Muscle of leg (tissue), 11 donors: ENCODE data around the gene NFASC. TPM values are rescaled to one million over a fixed set of nuclear protein-coding genes. Genes with fewer than 3 reads are reported as not detected.

ENCODE experiments used
- DNase-seq: peaks from one replicate; pipeline ENCODE4 v3.0.0; 2013
- H3K27ac ChIP-seq: one replicate; pipeline ENCODE4 v1.5.1; 2013; ENCODE audit warnings: mild to moderate bottlenecking, low read length, control low read depth
- H3K27me3 ChIP-seq: one replicate; pipeline ENCODE4 v1.6.1; 2013; ENCODE audit warnings: low read length; ENCODE audit not compliant: control insufficient read depth, insufficient read depth
- H3K36me3 ChIP-seq: one replicate; pipeline ENCODE4 v1.6.1; 2013; ENCODE audit warnings: low read length; ENCODE audit not compliant: control insufficient read depth, insufficient read depth
- H3K4me1 ChIP-seq: one replicate; pipeline ENCODE4 v1.6.1; 2013; ENCODE audit warnings: low read length; ENCODE audit not compliant: control insufficient read depth, insufficient read depth
- H3K4me3 ChIP-seq: one replicate; pipeline ENCODE4 v1.5.1; 2013; ENCODE audit warnings: low read length, control low read depth
- H3K9me3 ChIP-seq: replicated peaks from 2 replicates; pipeline ENCODE4 v1.6.1; 2013; ENCODE audit warnings: low read depth, low read length; ENCODE audit not compliant: control insufficient read depth
- WGBS: methylation state at CpG from one replicate; pipeline ENCODE4 v1.1.5; 2013; ENCODE audit warnings: missing lambda C conversion rate; ENCODE audit not compliant: insufficient coverage; 5-methylcytosine and 5-hydroxymethylcytosine counted together
- polyA plus RNA-seq, 8 donors: library from polyadenylated mRNA; unstranded; fragments of 120-200 nt; gene quantifications; one replicate each; pipeline versions ENCODE4 v1.2.1 to v1.2.3, GENCODE V29; 2013; ENCODE audit warnings: inconsistent platforms in 1 of 8, low replicate concordance in 1 of 8; ENCODE audit not compliant: insufficient read length in 8 of 8, insufficient read depth in 1 of 8
- total RNA-seq: library from RNA; stranded (reverse); fragments of 120-200 nt; gene quantifications from one replicate; pipeline ENCODE4 v1.2.4, GENCODE V29; 2013

Gene NFASC
- total and polyA plus RNA-seq, 9 donors = 0.81 to 1.8 (median 1.1) TPM

DNA sequence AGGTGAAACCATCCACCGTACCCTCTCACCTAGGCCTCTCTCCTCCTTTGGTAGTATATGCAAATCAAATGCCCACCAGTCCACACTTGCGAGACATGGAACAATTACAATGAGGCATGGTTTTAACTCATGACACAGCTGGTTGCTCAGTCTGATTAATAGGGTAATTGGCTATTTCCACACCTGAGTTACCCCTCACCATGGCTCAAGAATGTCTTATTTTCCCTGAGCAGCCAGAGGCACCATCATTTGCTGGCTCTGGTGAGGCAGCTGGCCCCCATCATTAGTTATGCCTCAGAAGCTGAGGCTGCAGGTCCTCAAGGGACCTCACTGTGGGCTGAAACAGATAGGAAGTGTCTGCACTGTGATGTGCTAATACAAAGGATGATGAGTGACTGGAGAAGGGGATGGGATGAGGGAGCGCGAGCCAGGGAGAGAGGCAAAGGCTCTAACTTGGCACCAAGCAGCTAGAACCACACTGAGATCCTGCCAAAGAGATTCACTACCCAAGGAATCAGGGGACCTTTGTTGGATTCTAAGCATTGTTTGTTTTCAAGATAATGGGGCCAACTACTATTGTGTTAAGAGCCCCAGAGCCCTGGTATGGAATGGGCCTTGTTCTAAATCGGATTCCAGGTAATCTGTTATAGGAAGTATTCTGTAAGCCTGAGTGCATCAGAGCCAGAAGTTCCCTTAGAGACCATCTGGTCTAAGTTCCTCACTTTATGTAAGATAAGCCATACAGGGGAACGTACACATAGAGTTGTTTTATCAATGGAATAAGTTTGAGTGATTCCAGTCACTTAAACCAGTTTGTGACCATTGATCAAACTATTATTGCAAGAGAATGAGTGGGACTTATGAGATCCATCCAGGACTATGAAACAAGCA is 92.3 kb downstream of the NFASC start:
- Histone ChIP-seq H3K27me3 (peaks cover 10% of the 10 kb centered on the region), H3K36me3 (no peaks in the 10 kb centered on the region), H3K4me1 (no peaks in the 10 kb centered on the region), H3K9me3 (no peaks in the 10 kb centered on the region), H3K27ac (no peak overlapping the region), H3K4me3 (no peak overlapping the region)
- WGBS = 86% methylated on average over 1 of the region's 6 CpGs
- DNase-seq = no peak

- Histone ChIP-seq H3K27me3 (peaks cover 11% of the 10 kb centered on the region), H3K4me3 (no peak overlapping the region), H3K4me1 (no peaks in the 10 kb centered on the region), H3K9me3 (no peaks in the 10 kb centered on the region), H3K27ac (no peak overlapping the region), H3K36me3 (no peaks in the 10 kb centered on the region)
- no peak for DNase-seq
- WGBS = 33% methylated on average over 6 of the region's 6 CpGs
These were observed 96.8 kb downstream of the NFASC start for GRCh38 chr1:204967451-204967850.

DNA sequence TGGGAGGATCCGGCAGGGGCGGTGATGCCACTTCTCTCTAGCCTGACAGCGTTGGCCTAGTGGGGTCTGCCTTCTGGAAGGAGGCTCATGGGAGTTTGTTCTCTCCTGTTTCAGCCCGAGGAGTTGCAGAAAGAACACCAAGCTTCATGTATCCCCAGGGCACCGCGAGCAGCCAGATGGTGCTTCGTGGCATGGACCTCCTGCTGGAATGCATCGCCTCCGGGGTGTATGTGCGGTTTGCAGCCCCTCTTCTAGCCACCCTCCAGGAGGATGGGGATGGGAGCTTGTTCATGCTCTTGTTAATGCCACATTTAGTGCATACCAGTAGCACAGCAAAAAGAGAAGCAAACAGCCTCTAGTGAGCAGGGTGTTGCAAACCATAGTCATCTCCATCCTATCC is 97.5 kb downstream of the NFASC start:
- no peaks in the 10 kb centered on the region for H3K36me3 ChIP-seq
- H3K27ac ChIP-seq = no peak overlapping the region
- no peaks in the 10 kb centered on the region for H3K4me1 ChIP-seq
- H3K27me3 ChIP-seq = peaks cover 8% of the 10 kb centered on the region
- H3K9me3 ChIP-seq = no peaks in the 10 kb centered on the region
- no peak overlapping the region for H3K4me3 ChIP-seq
- 89% methylated on average over 3 of the region's 10 CpGs for WGBS
- DNase-seq = no peak

DNA sequence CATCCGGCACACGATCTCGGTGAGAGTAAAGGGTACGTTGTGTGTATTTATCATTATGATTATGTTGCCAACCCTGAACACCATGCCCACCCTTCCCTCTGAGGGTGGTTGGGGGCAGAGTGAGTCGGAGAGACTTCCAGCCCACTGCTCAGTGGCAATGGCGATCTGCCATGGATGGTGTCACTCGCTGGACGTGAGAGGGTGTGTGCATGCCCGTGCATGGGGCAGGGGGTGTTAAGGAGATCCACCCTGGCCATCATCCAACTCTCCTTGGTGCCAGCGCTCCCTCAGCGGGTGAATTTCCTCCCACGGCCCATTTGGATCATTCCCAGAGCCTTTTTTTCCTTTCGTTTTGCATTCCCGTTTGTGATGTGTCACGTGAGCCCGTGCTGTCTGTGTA is 98.3 kb downstream of the NFASC start:
- no peak for DNase-seq
- H3K9me3 ChIP-seq = no peaks in the 10 kb centered on the region
- WGBS = 66% methylated on average over 3 of the region's 16 CpGs
- H3K27ac ChIP-seq = no peak overlapping the region
- no peaks in the 10 kb centered on the region for H3K36me3 ChIP-seq
- H3K4me3 ChIP-seq = no peak overlapping the region
- peaks cover 8% of the 10 kb centered on the region for H3K27me3 ChIP-seq
- no peaks in the 10 kb centered on the region for H3K4me1 ChIP-seq

- H3K27me3 ChIP-seq = peaks cover 11% of the 10 kb centered on the region
- no peaks in the 10 kb centered on the region for H3K9me3 ChIP-seq
- no peaks in the 10 kb centered on the region for H3K4me1 ChIP-seq
- no peak for DNase-seq
- no peak overlapping the region for H3K4me3 ChIP-seq
- no peak overlapping the region for H3K27ac ChIP-seq
- 100% methylated on average over 1 of the region's 2 CpGs for WGBS
- no peaks in the 10 kb centered on the region for H3K36me3 ChIP-seq
These were observed 100.3 kb downstream of the NFASC start for GRCh38 chr1:204970937-204971336.

DNA sequence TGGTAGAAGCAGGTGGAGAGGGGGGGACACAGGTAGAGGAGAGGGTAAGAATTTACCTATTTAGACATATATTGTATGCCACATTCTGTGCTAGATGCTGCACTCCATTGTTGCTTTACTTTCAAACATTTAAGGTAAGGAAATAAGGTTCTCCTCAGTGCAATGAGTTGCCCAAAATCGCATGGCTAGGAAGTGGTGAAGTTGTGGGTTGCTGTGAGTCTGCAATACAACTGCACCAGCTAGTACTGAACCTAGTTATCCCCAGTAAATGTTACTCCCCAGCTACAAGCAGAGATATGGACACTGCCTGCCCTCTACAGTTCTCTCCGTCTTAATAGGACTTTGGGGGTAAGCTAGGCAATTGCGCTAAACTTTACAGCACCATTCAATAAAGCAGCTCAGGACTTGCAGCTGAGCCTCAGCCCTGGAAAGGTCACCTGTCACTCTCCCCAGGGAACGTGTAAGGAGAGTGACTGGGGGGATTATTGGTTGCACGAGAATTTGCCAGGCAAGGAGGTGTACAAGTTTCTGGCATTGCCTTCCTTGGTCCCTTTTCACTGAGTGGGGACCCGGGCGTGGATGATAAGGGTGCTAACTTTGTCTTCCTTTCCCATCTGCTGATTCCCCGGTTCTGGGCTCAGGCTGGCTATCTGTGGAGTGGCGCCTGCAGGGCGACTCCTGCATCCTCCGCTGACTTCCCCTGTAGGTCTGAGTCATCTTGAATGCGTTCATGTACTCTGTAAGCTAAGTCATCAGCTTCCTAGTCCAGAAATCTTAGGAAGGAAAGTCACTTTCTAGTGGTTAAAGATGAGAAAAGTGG is 101.1 kb downstream of the NFASC start:
- peaks cover 11% of the 10 kb centered on the region for H3K27me3 ChIP-seq
- WGBS = 43% methylated on average over 4 of the region's 12 CpGs
- no peak overlapping the region for H3K4me3 ChIP-seq
- H3K27ac ChIP-seq = no peak overlapping the region
- no peaks in the 10 kb centered on the region for H3K36me3 ChIP-seq
- no peak for DNase-seq
- no peaks in the 10 kb centered on the region for H3K9me3 ChIP-seq
- no peaks in the 10 kb centered on the region for H3K4me1 ChIP-seq

GRCh38 chr1:204972426-204972825 is 101.8 kb downstream of the NFASC start:
- Histone ChIP-seq H3K27me3 (peaks cover 9% of the 10 kb centered on the region), H3K4me1 (no peaks in the 10 kb centered on the region), H3K4me3 (no peak overlapping the region), H3K27ac (no peak overlapping the region), H3K36me3 (no peaks in the 10 kb centered on the region), H3K9me3 (no peaks in the 10 kb centered on the region)
- no CpG with 5 or more reads among the region's 1 CpG for WGBS
- DNase-seq = no peak

DNA sequence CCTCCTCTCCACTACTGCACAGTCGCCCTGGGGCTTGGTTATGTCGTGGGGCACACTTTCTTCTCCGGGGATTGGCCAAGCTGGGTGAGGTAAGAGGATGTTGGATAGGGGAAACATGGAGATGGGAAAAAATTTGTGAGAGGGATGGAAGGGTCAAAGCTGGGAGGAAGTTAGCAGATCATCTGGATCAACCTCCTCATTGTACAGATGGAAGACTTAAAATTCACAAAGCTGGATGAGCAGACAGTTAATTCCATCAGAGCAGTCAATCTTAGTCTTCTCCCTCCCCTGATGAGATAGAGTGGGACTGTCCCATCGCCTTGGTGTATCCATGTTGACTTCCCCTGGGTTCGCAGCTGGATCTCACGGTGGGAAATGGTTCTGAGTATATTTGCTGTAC is 102.8 kb downstream of the NFASC start:
- Histone ChIP-seq H3K4me3 (no peak overlapping the region), H3K9me3 (no peaks in the 10 kb centered on the region), H3K4me1 (no peaks in the 10 kb centered on the region), H3K36me3 (no peaks in the 10 kb centered on the region), H3K27me3 (peaks cover 9% of the 10 kb centered on the region), H3K27ac (no peak overlapping the region)
- WGBS = 29% methylated on average over 3 of the region's 6 CpGs
- DNase-seq = no peak

GRCh38 chr1:204974327-204974726 is 103.7 kb downstream of the NFASC start:
- Histone ChIP-seq H3K27me3 (peaks cover 9% of the 10 kb centered on the region), H3K4me1 (no peaks in the 10 kb centered on the region), H3K9me3 (no peaks in the 10 kb centered on the region), H3K27ac (no peak overlapping the region), H3K36me3 (no peaks in the 10 kb centered on the region), H3K4me3 (no peak overlapping the region)
- DNase-seq = no peak
- 70% methylated on average over 2 of the region's 2 CpGs for WGBS

- DNase-seq = no peak
- WGBS = 47% methylated on average over 9 of the region's 12 CpGs
- Histone ChIP-seq H3K36me3 (no peaks in the 10 kb centered on the region), H3K4me3 (no peak overlapping the region), H3K27me3 (peaks cover 9% of the 10 kb centered on the region), H3K27ac (no peak overlapping the region), H3K4me1 (no peaks in the 10 kb centered on the region), H3K9me3 (no peaks in the 10 kb centered on the region)
These were observed 104.4 kb downstream of the NFASC start for GRCh38 chr1:204975021-204975420.
